ENCODE data around the gene GNB1.

GNB1 gene

DNA sequence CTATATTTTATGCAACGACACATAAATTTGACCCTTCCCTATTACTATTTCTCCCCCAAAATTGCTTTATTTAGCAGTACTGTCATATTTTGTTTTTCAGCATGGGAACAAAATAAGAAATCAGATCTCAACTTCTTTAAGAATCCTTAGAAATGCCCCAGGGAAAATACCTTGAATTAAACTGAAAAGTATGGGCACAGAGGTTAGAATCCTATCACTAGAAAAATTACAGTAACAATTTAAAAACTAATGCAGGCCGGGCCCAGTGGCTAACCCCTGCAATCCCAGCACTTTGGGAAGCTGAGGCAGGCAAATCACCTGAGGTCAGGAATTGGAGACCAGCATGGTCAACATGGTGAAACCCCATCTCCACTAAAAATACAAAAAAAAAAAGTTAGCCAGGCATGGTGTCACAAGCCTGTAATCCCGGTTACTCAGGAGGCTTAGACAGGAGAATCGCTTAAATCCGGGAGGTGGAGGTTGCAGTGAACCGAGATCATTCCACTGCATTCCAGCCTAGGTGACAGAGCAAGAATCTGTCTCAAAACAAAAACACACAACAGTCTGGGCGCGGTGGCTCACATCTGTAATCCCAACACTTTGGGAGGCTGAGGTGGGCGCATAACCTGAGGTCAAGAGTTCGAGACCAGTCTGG, 51.4 kb downstream of the GNB1 start:
- peaks cover 30 to 36% of the 10 kb centered on the region in 2 experiments for H3K4me1 ChIP-seq (ENCODE audit: control insufficient read depth in 1 of 2, insufficient read depth in 1 of 2, low read depth in 1 of 2, low read length in 1 of 2)
- no peaks in the 10 kb centered on the region for H3K9me3 ChIP-seq

DNA sequence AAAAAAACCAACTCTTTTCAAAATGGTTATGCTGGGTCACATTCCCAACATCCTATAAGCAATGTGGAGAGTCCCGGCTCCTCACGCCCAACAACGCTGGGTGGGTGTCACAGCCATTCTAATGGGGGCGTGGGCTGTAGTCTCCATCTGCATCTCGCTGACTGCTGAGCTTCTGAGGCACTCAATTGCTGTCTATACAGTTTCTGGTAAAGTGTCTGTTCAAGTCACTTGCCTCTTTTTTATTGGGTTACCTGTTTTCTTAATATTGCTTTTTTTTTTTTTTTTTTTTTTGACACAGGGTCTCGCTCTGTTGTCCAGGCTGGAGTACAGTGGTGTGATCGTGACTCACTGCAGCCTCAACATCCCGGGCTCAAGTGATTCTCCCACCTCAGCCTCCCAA, 54.8 kb downstream of the GNB1 start:
- H3K9me3 ChIP-seq: no peaks in the 10 kb centered on the region
- H3K4me3 ChIP-seq (ENCODE audit: low read depth in 1 of 2, low read length in 1 of 2): no peak overlapping the region
- H3K4me1 ChIP-seq (ENCODE audit: control insufficient read depth in 1 of 2, insufficient read depth in 1 of 2, low read depth in 1 of 2, low read length in 1 of 2): peaks cover 8 to 12% of the 10 kb centered on the region in 2 experiments
- no peak overlapping the region for H3K27ac ChIP-seq
- TF ChIP-seq, protein P1, sequence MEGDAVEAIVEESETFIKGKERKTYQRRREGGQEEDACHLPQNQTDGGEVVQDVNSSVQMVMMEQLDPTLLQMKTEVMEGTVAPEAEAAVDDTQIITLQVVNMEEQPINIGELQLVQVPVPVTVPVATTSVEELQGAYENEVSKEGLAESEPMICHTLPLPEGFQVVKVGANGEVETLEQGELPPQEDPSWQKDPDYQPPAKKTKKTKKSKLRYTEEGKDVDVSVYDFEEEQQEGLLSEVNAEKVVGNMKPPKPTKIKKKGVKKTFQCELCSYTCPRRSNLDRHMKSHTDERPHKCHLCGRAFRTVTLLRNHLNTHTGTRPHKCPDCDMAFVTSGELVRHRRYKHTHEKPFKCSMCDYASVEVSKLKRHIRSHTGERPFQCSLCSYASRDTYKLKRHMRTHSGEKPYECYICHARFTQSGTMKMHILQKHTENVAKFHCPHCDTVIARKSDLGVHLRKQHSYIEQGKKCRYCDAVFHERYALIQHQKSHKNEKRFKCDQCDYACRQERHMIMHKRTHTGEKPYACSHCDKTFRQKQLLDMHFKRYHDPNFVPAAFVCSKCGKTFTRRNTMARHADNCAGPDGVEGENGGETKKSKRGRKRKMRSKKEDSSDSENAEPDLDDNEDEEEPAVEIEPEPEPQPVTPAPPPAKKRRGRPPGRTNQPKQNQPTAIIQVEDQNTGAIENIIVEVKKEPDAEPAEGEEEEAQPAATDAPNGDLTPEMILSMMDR (IDR thresholded peaks at IDR 0.05): no peak
- no peaks in the 10 kb centered on the region for H3K27me3 ChIP-seq
- H3K36me3 ChIP-seq: peaks cover 24% of the 10 kb centered on the region

More for the DNA sequence above, 51.4 kb downstream of the GNB1 start:
- TF ChIP-seq, protein P1 (IDR thresholded peaks at IDR 0.05): no peak
- H3K27me3 ChIP-seq: no peaks in the 10 kb centered on the region
- no peak overlapping the region for H3K4me3 ChIP-seq (ENCODE audit: low read depth in 1 of 2, low read length in 1 of 2)
- H3K36me3 ChIP-seq: peaks cover 18% of the 10 kb centered on the region
- no peak overlapping the region for H3K27ac ChIP-seq

DNA sequence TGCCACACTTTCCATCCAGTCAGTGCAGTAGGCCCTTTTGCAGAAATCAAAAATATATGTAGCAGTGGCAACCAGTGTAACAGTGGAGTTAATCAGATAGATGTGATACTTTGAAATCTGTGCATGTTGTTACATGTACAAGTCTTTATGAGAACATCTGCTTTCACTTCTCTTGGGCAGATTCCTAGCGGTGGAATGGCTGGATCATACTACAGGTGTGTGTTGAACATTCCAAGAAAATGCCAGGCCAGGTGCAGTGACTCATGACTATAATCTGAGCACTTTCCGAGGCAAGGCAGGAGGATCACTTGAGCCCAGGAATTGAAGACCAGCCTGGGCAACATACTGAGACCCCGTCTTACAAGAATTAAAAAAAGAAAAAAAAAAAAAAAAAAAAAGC, 55.3 kb downstream of the GNB1 start:
- Histone ChIP-seq H3K27ac (no peak overlapping the region), H3K27me3 (no peaks in the 10 kb centered on the region), H3K9me3 (no peaks in the 10 kb centered on the region), H3K36me3 (peaks cover 30% of the 10 kb centered on the region), H3K4me3 (ENCODE audit: low read depth in 1 of 2, low read length in 1 of 2) (no peak overlapping the region), H3K4me1 (ENCODE audit: control insufficient read depth in 1 of 2, insufficient read depth in 1 of 2, low read depth in 1 of 2, low read length in 1 of 2) (peaks cover 2 to 6% of the 10 kb centered on the region in 2 experiments)
- TF ChIP-seq, protein P1 (IDR thresholded peaks at IDR 0.05): no peak

DNA sequence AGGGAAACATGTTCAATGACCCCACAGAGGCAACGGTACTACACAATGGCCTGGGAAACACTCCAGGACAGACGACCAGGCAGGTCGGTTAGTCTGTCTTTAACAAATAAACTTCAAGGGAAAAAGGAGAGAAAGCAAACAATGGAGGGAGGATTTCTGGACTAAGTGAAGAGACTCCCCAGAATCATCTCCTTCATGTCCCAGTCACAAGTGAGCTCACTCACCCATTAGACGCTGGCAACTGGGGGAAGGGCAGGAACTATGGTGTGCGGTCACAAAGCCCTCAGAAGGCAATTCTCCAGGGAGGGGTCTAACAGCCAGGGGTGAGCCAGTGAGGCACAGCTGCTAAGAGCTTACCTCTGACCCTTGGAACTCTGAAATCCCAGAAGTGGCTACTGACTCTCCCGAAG, 57.0 kb downstream of the GNB1 start:
- Histone ChIP-seq H3K9me3 (no peaks in the 10 kb centered on the region), H3K4me1 (ENCODE audit: control insufficient read depth in 1 of 2, insufficient read depth in 1 of 2, low read depth in 1 of 2, low read length in 1 of 2) (no peaks in the 10 kb centered on the region), H3K27me3 (no peaks in the 10 kb centered on the region), H3K4me3 (ENCODE audit: low read depth in 1 of 2, low read length in 1 of 2) (no peak overlapping the region), H3K36me3 (peaks cover 40% of the 10 kb centered on the region), H3K27ac (peak overlapping the region; percentile 27)
- TF ChIP-seq, protein P1 (IDR thresholded peaks at IDR 0.05): no peak

DNA sequence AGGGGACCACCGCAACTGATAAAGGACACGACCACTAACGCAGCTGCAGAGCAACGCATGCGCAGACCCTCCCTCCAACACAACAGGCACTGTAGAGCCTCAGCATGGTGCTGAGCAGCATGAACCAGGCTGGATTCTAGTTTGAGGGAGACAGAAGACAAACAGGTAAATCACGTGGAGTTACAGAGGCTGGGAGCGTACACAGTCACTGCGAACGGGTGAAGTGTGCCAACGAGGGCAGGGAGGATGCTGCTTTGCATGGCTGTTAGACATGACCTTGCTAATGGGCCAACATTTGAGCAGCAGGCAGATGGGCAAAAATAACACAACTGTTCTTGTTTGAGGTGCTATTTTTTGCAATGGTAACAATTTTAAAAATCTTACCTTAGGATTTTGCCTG, 57.4 kb downstream of the GNB1 start:
- Histone ChIP-seq H3K27me3 (no peaks in the 10 kb centered on the region), H3K36me3 (peaks cover 40% of the 10 kb centered on the region), H3K4me3 (ENCODE audit: low read depth in 1 of 2, low read length in 1 of 2) (no peak overlapping the region), H3K4me1 (ENCODE audit: control insufficient read depth in 1 of 2, insufficient read depth in 1 of 2, low read depth in 1 of 2, low read length in 1 of 2) (no peaks in the 10 kb centered on the region), H3K9me3 (no peaks in the 10 kb centered on the region), H3K27ac (peak overlapping the region; percentile 27)
- TF ChIP-seq, protein P1 (IDR thresholded peaks at IDR 0.05): no peak
